Frontal cortex (tissue), 4 donors: ENCODE measurements around the gene BLVRB. TPM values are rescaled to one million over a fixed set of nuclear protein-coding genes. Genes with fewer than 3 reads are reported as not detected.
"Not testable (repeated sequence)": the region's sequence is repeated elsewhere in the genome, so short reads cannot be mapped to it uniquely, and the experiment has no call there.

ENCODE experiments used
- DNase-seq, 2 donors: peaks; one replicate each; pipeline ENCODE4 v3.0.0; 2012; ENCODE audit warnings: low spot score in 2 of 2
- FAIRE-seq: peaks from 2 replicates; lab custom pipeline; 2012; peaks lifted over from hg19 to GRCh38; lab: Jason Lieb, UNC
- total RNA-seq: library from RNA; depleted of rRNA; stranded (reverse); fragments of >200 nt; gene quantifications from one replicate; pipeline ENCODE4 v1.2.3, GENCODE V29; 2014
- donor health status: control.
- donor health status: control.
- donor health status: control.

The BLVRB gene
- total RNA-seq, 1 donor from 2014 or later = 29.3 TPM

GRCh38 chr19:40453943-40454342, 11.6 kb downstream of the BLVRB start:
- FAIRE-seq, DNase-seq: not testable (repeated sequence)

DNA sequence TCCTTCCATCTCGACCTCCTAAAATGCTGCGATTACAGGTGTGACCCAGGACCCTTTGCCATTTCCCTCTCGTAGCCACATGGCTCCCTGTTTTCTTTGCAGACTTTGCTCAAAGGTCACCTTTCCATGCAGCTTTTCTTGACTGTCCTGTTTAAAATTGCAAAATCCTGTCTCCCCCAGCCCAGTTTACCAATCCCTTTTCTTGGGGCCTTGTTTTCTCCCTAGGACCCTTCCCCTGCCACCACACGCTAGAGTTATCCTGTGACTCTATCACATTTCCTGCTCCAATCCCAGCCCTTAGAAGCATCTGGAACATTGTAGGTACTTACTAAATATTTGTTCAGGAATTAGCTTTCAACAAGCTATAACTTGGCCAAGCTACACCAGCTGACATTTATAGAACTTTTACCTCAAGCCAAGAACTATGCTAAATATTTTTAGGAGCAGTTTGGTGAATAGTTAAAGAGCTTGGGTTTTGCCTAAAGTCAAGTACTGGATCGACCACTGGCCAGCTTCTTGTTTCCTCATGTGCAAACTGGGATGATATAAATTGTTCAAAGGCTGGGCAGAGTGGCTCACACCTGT, 12.3 kb downstream of the BLVRB start:
- DNase-seq = no peak
- no peak for FAIRE-seq

DNA sequence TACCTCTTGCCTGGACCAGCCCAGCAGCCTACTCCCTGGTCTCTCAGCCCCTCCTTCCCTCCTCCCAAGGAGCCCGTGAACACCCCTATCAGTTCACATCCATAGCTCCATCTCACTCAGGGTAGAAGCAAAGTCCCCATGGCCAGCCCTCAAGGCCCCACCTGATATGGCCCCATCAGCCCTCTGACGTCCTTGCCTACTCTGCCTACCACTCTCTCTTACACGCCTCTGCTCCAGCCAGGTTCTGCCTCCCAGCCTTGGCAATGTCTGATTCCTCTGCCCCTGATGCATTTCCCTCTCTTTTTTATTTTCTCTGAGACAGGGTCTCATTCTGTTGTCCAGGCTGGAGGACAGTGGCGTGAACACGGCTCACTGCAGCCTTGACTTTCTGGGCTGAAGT, 13.5 kb downstream of the BLVRB start:
- no peak for FAIRE-seq

DNA sequence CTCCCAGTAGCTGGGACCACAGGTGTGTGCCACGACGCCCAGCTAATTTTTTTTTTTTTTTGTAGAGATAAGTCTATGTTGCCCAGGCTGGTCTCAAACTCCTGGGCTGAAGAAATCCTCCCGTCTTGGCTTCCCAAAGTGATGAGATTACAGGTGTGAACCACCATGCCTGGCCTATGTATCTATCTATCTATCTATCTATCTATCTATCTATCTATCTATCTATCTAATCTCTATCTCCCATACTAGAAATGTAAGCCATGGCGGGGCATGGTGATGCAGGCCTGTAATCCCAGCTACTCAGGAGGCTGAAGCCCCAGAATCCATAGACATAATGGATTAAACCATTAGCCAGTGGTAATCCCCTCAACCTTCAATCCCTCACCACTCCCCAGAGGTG, 14.9 kb downstream of the BLVRB start:
- DNase-seq (no peak), FAIRE-seq (no peak)

More for the DNA sequence above, 13.5 kb downstream of the BLVRB start:
- DNase-seq = no peak

GRCh38 chr19:40449506-40449905, 16.0 kb downstream of the BLVRB start:
- FAIRE-seq (no peak), DNase-seq (no peak)

GRCh38 chr19:40446263-40446784, 19.2 kb downstream of the BLVRB start:
- no peak for DNase-seq
- no peak for FAIRE-seq

- no peak for FAIRE-seq
- no peak for DNase-seq
Measured at GRCh38 chr19:40445780-40446262, 19.7 kb downstream of the BLVRB start.

- DNase-seq (no peak), FAIRE-seq (no peak)
Measured at GRCh38 chr19:40444825-40445312, 20.7 kb downstream of the BLVRB start.

GRCh38 chr19:40444000-40444824, 21.3 kb downstream of the BLVRB start, which contains the start of gene SERTAD3:
Gene SERTAD3, minus strand, starts transcription at chr19:40444335. Its CDS starts 2,255 bp downstream, at chr19:40442080.
- no peak for FAIRE-seq
- DNase-seq = peak; percentile 97

GRCh38 chr19:40443131-40443999, 22.2 kb downstream of the BLVRB start:
- DNase-seq (peak; percentile 90 to 92), FAIRE-seq (no peak)

- FAIRE-seq (no peak), DNase-seq (no peak)
Measured at GRCh38 chr19:40442328-40443130, 23.0 kb downstream of the BLVRB start.

- FAIRE-seq = no peak
Measured at GRCh38 chr19:40441719-40442253, 23.8 kb downstream of the BLVRB start.

DNA sequence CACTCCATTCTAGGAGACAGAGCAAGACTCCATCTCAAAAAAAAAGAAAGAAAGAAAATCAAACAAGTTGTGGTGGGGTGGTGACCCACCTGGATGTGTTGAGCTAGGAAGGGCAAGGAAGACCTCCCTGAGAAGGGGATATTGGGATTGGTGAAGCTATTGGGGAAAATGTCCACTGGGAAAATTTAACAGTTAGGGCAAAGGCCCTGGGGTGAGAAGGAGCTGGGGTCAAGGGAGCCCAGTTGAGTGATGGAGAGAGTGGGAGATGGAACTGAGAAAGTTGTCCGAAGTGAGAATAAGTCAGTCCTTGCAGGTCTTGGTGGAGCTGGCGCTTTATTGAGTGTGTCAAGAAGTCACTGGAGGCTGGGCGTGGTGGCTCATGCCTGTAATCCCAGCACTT, 27.3 kb downstream of the BLVRB start:
- FAIRE-seq (no peak), DNase-seq (no peak)

More at GRCh38 chr19:40441719-40442253, 23.8 kb downstream of the BLVRB start:
- no peak for DNase-seq

DNA sequence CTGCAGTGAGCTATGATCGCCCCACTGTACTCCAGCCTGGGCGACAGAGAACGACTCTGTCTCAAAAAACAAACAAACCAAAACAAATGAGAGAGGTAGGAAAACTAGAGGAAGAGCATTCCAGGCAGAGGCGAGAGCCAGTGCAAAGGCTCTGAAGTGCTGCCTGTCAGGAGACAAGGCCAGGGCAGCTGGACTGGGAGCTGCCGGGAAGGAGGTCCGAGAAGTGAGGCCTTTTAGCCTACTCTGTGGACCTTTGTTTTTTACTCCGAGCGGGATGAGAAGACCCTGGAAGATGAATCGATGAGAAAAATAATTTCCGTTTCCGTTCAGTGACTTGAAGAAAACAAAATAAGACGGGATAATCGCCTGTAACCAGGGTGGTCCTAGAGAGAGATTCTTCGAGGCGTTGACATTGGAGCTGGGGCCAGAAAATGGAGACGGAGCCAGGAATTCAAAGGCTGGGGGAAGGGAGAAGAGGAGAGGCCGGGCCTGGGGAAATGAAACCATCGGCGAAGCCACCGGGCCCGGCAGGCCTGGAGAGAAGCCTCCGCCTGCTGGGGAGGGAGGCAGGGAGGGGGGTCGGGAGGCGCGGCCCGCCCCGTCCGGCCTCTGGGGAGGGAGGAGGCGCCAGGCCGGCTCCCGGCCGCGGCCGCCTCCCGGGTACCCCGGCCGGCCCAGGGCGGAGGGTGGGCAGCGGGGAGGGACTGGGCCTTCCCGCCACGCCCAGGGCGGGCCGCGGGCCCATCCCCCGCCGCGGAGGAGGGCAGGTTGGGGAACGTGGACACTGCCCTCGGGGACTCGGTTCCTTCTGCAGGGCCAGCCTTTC, 31.9 kb downstream of the BLVRB start:
- FAIRE-seq (no peak), DNase-seq (peak; percentile 86)

DNA sequence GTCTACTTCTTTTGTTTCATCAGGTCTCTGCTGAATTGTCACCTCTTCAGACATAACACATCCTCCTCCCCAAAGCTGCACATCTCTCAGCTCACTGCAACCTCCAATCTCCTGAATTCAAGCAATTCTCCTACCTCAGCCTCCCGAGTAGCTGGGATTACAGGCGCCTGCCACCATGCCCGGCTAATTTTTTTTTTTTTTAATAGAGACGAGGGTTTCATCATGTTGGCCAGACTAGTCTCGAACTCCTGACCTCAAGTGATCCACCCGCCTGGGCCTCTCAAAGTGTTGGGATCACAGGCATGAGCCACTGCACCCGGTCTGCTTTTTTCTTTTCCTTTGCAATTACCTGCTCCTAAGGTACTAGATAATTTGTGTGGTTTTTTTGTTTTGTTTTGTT, 32.8 kb downstream of the BLVRB start:
- DNase-seq, FAIRE-seq: not testable (repeated sequence)

DNA sequence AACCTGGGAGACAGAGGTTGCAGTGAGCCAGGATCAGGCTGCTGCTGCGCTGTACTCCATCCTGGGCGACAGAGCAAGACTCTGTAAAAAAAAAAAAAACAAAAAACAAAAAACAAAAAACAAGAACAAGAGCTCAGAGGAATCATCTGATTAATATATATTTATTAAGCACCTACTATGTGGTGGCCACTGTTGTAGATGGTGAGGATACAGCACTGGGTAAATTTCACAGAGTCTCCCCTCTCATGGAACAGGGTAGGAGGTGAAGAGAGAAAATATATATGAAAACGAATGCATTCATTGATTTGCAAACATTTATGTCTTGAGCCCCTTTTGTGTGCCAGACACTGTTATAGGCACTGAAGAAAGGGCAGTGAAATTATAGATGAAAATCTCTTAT, 33.8 kb downstream of the BLVRB start:
- DNase-seq (no peak), FAIRE-seq (no peak)

DNA sequence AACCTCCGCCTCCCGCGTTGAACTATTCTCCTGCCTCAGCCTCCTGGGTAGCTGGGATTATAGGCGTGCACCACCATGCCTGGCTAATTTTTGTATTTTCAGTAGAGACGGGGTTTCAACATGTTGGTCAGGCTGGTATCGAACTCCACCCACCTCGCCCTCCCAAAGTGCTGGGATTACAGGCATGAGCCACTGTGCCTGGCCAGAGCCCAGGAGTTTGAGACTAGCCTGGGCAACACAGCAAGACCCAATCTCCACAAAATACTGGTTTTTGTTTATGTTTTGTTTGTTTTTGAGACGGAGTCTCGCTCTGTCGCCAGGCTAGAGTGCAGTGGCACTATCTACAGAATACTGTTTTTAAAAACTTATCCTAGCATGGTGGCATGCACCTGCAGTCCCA, 35.3 kb downstream of the BLVRB start:
- not testable (repeated sequence) for FAIRE-seq, DNase-seq

GRCh38 chr19:40428197-40428596, 37.3 kb downstream of the BLVRB start:
- not testable (repeated sequence) for FAIRE-seq, DNase-seq
